GM20431 (cell line): ENCODE results near the gene EIF5A2.

Experiments used
- in situ Hi-C: fragments of 300-500 bp; cut with MseI, MboI; formaldehyde crosslinking; loops from one replicate; pipeline ENCODE4 v1.15.0; 2020; ENCODE audit warnings: low sequenced_read_pairs; ENCODE audit not compliant: unreplicated experiment

EIF5A2 gene

GRCh38 chr3:170863816-170864215 lies 44.6 kb downstream of the EIF5A2 start:
- in situ Hi-C loops = no loop called here

- in situ Hi-C loops = no loop called here
Measured at GRCh38 chr3:170862618-170863374, 45.6 kb downstream of the EIF5A2 start.

GRCh38 chr3:170858599-170858998 lies 49.8 kb downstream of the EIF5A2 start:
- in situ Hi-C loops = no loop called here

DNA sequence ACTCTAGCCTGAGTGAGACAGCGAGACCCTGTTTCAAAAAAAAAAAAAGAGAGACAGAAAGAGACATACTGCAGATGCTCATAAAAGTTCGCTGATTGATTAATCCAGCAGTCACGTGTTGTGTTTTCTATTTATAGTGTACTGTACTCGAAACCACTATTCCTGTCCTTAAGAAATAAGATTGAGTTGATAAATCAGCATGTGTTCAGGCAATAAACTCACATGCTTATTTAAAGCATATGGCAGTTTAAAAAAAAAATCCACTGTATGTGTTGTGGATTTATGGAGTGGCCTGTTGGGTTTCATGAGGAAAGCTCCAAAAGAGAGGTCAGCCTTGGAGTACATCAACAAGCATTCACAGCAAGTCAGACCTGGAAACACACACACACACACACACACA lies 56.1 kb downstream of the EIF5A2 start:
- in situ Hi-C loops = no loop called here

- in situ Hi-C loops = no loop called here
Measured at GRCh38 chr3:170848292-170848917, 60.0 kb downstream of the EIF5A2 start.

- in situ Hi-C loops = no loop called here
Measured at GRCh38 chr3:170844377-170844776, 64.1 kb downstream of the EIF5A2 start.

- in situ Hi-C loops = no loop called here
Measured at GRCh38 chr3:170840291-170840859, 68.1 kb downstream of the EIF5A2 start.

- in situ Hi-C loops = no loop called here
Measured at GRCh38 chr3:170839518-170840100, 68.8 kb downstream of the EIF5A2 start.
